Measurements from ENCODE around the gene SGCE. TPM values are rescaled to one million over a fixed set of nuclear protein-coding genes. Genes with fewer than 3 reads are reported as not detected.

The SGCE gene
- total RNA-seq, 1 experiment from 2014 or later: 17.4 TPM

- Histone ChIP-seq H3K9ac (ENCODE audit: low read length) (no peak overlapping the region), H3K4me2 (ENCODE audit: low read length) (no peak overlapping the region), H3K79me2 (ENCODE audit: insufficient read depth, low read length) (no peaks in the 10 kb centered on the region), H3K9me2 (ENCODE audit: insufficient read depth) (no peaks in the 10 kb centered on the region), H3K4me1 (ENCODE audit: control insufficient read depth in 1 of 2, insufficient read depth in 2 of 2, low read length in 2 of 2) (peaks cover 0 to 3% of the 10 kb centered on the region in 2 experiments; a peak in 2 of 4 replicates), H3K4me3 (replicated peaks in 1 of 2; ENCODE audit: low read depth in 1 of 2, low read length in 2 of 2) (no peak overlapping the region), H4K20me1 (ENCODE audit: insufficient read depth) (no peaks in the 10 kb centered on the region), H3K9me3 (ENCODE audit: control insufficient read depth in 1 of 2, insufficient read depth in 1 of 2, low read depth in 1 of 2, low read length in 2 of 2) (no peaks in the 10 kb centered on the region), H3K36me3 (ENCODE audit: control insufficient read depth in 1 of 2, insufficient read depth in 2 of 2, low read length in 2 of 2) (no peaks in the 10 kb centered on the region), H2AFZ (ENCODE audit: low read depth, low read length, poor library complexity, severe bottlenecking) (no peak overlapping the region), H3K27me3 (ENCODE audit: insufficient read depth, low read length) (no peaks in the 10 kb centered on the region), H3K27ac (ENCODE audit: low read depth, low read length) (no peak overlapping the region)
- BruUV-seq (replicated peaks): no TSS peak
- DNase-seq (ENCODE audit: low read depth, low spot score) (no peak), ATAC-seq (no peak)
- ChIA-PET CTCF (no interaction called here), RAD21 (ENCODE audit: low non-redundant PET in 1 of 2, low total read pairs in 2 of 2, uncharacterized antibody in 2 of 2, unreplicated experiment in 2 of 2) (no interaction called here), POLR2A (no interaction called here)
- intact Hi-C loops (cut with micrococcal nuclease): no loop called here
- no peak for TF ChIP-seq EZH2phosphoT487 (IDR thresholded peaks at IDR 0.05; ENCODE audit: borderline replicate concordance)
- TF ChIP-seq, protein P1, sequence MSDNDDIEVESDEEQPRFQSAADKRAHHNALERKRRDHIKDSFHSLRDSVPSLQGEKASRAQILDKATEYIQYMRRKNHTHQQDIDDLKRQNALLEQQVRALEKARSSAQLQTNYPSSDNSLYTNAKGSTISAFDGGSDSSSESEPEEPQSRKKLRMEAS (IDR thresholded peaks at IDR 0.05): no peak
Observed at GRCh38 chr7:94575646-94576045, 80.3 kb downstream of the SGCE start.

DNA sequence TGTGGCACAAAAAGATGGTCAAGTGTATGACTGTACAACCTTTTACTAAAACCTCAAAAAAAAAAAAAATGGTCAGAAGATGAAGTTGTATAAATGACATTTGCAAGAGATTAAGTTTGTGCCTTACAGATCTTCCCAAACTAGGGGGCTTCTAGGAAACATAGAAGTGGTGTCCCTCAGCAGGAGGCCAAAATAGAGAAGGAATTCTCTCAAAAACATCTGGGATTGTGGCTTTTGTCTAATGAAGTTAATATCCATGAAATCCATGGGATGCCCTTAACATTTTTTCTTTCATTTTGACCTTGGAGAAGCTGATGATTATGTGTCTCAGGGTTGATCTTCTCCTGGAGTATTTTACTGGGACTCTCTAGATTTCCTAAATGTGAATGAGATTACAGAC, 84.1 kb downstream of the SGCE start:
- DNase-seq (ENCODE audit: low read depth, low spot score) (no peak), ATAC-seq (no peak)
- no TSS peak for BruUV-seq (replicated peaks)
- H2AFZ ChIP-seq (ENCODE audit: low read depth, low read length, poor library complexity, severe bottlenecking): no peak overlapping the region
- H3K4me2 ChIP-seq (ENCODE audit: low read length): no peak overlapping the region
- RAD21 ChIA-PET (ENCODE audit: low non-redundant PET in 1 of 2, low total read pairs in 2 of 2, uncharacterized antibody in 2 of 2, unreplicated experiment in 2 of 2): no interaction called here
- H4K20me1 ChIP-seq (ENCODE audit: insufficient read depth): no peaks in the 10 kb centered on the region
- intact Hi-C loops (cut with micrococcal nuclease): no loop called here
- CTCF ChIA-PET: no interaction called here
- no peaks in the 10 kb centered on the region for H3K4me1 ChIP-seq (ENCODE audit: control insufficient read depth in 1 of 2, insufficient read depth in 2 of 2, low read length in 2 of 2)
- no peaks in the 10 kb centered on the region for H3K79me2 ChIP-seq (ENCODE audit: insufficient read depth, low read length)
- no peak overlapping the region for H3K9ac ChIP-seq (ENCODE audit: low read length)
- H3K27ac ChIP-seq (ENCODE audit: low read depth, low read length): no peak overlapping the region
- POLR2A ChIA-PET: no interaction called here
- no peaks in the 10 kb centered on the region for H3K36me3 ChIP-seq (ENCODE audit: control insufficient read depth in 1 of 2, insufficient read depth in 2 of 2, low read length in 2 of 2)
- H3K9me3 ChIP-seq (ENCODE audit: control insufficient read depth in 1 of 2, insufficient read depth in 1 of 2, low read depth in 1 of 2, low read length in 2 of 2): no peaks in the 10 kb centered on the region
- no peaks in the 10 kb centered on the region for H3K27me3 ChIP-seq (ENCODE audit: insufficient read depth, low read length)
- no peak overlapping the region for H3K4me3 ChIP-seq (replicated peaks in 1 of 2; ENCODE audit: low read depth in 1 of 2, low read length in 2 of 2)
- no peaks in the 10 kb centered on the region for H3K9me2 ChIP-seq (ENCODE audit: insufficient read depth)
- TF ChIP-seq REST (IDR thresholded peaks at IDR 0.05; ENCODE audit: low read depth) (no peak), SIN3A (IDR thresholded peaks at IDR 0.05; ENCODE audit: low read depth) (no peak), SRF (IDR thresholded peaks at IDR 0.05; ENCODE audit: low read depth) (no peak), ZFX (IDR thresholded peaks at IDR 0.05) (no peak), JUND (IDR thresholded peaks at IDR 0.05) (no peak), RAD21 (IDR thresholded peaks at IDR 0.05; ENCODE audit: low read depth) (no peak), ELF1 (IDR thresholded peaks at IDR 0.05; ENCODE audit: borderline replicate concordance, low read depth) (no peak), TCF7L2 (IDR thresholded peaks at IDR 0.05; ENCODE audit: borderline replicate concordance, extremely low read depth, insufficient read depth, insufficient read length) (no peak), FOSL1 (IDR thresholded peaks at IDR 0.05; ENCODE audit: low read depth) (no peak), CBX3 (IDR thresholded peaks at IDR 0.05; ENCODE audit: low read depth) (no peak), ZNF274 (IDR thresholded peaks at IDR 0.05; ENCODE audit: low read depth, low read length) (no peak), EZH2 (IDR thresholded peaks at IDR 0.05) (no peak), ZBTB33 (IDR thresholded peaks at IDR 0.05; ENCODE audit: extremely low read depth, insufficient replicate concordance, low read length) (no peak), YY1 (IDR thresholded peaks at IDR 0.05; ENCODE audit: extremely low read depth, insufficient replicate concordance, low read depth, low read length) (no peak), CEBPB (IDR thresholded peaks at IDR 0.05; ENCODE audit: low read depth) (no peak)
- TF ChIP-seq, protein P2, sequence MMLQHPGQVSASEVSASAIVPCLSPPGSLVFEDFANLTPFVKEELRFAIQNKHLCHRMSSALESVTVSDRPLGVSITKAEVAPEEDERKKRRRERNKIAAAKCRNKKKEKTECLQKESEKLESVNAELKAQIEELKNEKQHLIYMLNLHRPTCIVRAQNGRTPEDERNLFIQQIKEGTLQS (IDR thresholded peaks at IDR 0.05): no peak

All from HCT116 (cell line).